Embryonic facial prominence (tissue), 1 donor: ENCODE data around the gene MAP4.

Experiments
- DNase-seq: peaks from one replicate; pipeline ENCODE4 v3.0.0-alpha.2; 2016; ENCODE audit errors: extremely low spot score

MAP4 gene

DNA sequence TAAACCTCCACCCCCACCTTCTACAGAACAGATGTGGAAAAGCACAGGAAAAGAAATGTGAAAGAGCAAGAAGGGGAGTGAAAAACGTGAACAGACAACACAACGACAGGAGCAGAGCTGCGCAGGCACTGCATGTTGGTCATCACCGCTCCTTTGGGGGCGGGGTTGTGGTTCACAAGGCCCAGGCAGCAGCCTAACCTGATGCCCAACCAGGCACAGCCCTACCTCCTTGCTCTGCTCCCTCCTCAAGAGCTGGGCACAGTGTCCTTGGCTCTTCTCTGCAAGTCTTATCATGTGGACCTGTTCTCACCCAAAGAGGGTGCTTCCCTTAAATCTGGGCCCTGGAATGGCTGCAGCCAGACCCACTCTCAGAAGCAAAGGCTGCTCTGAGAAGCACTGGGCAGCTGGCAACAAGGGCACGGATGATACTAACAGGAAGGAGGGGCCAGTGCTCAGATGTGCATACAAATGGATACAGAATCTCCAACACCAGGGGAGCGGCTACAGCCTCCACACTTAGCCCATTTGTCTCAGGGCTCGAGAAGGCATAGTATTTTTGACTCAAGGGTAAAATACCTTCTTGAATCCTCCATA, 148.7 kb downstream of the MAP4 start:
- DNase-seq: no peak

GRCh38 chr3:47865192-47865591, 151.0 kb downstream of the MAP4 start:
- no peak for DNase-seq

GRCh38 chr3:47863391-47864128, 152.7 kb downstream of the MAP4 start:
- no peak for DNase-seq

GRCh38 chr3:47859956-47860605, 156.1 kb downstream of the MAP4 start:
- no peak for DNase-seq

DNA sequence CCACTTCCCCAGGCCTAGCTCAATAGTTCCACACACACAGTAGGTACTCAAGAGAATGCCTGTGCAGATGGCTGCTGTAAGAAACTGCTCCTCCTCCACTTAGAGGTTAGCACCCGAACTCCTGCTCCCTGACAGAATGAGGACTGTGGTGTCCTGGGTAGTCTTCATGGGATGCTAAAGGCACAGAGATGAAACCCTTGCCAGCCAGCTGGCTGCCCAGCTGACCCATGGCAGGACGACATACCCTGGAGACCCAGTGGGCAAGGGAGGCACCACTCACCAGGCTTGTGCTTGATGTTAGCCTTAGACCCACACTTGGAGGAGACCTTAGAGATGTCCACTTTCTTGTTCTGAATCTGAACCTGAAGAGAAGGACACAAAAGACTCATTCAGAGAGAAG, 159.1 kb downstream of the MAP4 start:
- DNase-seq: no peak

DNA sequence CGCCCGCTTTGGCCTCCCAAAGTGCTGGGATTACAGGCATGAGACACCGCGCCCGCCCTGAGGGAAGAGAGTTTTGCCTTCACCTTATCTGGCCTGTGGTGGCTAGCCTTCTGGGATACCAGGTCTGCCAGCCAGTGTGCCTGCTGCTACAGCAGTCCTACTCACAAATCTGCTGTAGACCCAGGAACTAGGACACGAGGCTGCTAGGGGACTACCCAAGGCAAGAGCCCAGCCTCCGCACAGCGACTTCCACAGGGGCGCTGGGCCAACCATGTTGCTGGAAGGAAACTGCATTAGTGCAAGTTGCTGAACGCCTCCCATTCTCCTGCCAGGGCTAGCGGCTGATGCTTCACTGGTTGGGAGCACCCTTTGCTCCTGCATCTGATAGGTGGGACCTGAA, 159.5 kb downstream of the MAP4 start:
- no peak for DNase-seq

- DNase-seq: no peak
These were observed 160.5 kb downstream of the MAP4 start for GRCh38 chr3:47855461-47856383.

DNA sequence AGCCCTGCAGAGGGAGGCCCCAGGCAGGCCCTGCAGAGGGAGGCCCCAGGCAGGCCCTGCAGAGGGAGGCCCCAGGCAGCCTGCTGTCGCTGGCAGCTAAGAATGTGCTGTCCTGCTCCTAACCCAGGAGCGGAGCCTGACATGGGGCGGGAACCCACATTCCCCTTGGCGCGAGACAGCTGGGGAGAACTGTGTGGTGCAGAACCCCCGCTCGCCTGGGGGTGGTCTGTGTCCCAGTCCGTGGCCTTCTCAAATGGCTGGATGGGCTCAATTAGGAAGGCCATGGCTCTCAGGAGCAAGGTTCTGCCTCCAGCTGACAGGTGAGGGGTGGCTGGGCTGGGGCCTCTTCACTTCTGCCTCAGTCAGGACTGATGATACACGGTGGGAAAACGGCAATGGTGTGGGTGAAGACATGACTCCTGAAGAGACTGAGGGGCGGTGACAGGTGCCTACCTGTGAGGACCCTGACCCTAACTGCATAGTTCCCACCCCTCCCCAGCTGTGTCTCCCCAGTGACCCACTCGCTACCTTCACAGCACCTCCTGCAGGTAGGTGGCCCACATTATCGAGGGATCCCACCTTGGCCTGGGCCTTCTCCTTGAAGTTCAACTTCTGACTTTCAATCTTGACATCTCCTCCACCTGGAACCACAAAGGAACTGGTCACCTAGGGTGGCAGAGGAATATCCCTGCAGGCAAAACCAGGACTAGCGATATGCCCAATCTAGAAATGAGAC, 161.3 kb downstream of the MAP4 start:
- DNase-seq: no peak

DNA sequence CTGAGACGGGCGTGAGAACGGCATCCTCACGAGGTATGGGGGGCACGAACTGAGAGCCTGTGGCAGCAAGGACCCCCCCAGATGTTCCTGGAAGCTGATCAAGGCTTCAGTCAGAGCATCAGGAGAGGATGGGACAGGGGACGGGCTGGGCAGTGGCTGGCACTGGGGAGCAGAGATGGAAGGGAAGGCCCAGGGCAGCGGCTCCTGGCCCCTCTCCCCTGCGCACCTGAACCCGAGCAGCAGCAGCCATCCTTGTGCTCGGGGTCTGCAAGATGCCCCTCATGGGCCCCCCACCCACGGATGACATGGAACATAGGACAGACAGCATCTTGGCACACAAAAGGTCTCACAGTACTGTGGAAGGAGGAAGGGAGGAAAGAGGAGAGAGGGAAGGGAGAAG, 161.9 kb downstream of the MAP4 start:
- no peak for DNase-seq

GRCh38 chr3:47852604-47853602, 163.3 kb downstream of the MAP4 start:
- no peak for DNase-seq

DNA sequence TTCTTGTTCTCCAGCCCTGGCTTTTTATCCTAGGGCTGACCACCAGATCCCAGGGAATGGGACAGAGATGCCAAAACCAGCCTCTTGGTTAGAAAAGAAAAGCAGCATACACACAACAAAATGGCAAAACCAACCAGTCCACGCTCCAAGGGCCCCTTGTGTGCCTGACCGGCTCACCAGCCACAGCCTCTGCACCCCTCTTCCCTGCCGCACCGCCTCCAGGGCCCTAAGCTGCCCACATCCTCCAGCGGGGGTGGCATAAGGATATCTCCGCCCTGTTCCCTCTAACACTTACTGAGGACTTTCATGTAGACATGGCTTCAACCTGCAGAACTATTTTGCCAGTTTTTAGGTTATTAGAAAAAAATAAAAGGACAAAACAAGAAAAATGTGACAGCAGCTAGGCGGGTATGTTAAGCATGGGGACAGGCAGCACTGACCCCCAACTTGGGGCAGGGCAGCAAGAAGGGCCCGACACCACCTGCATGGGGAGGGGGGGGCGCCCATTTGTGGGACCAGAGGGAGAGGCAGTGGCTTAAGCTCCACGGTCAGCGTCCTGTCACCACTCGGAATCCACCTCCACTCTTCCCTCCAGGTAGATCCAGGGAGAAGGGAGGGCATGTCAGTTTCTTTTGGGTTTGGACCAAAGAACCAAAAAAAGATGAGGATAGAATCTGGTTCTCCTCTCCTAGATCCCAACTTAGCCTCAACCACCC, 164.2 kb downstream of the MAP4 start:
- DNase-seq: no peak

DNA sequence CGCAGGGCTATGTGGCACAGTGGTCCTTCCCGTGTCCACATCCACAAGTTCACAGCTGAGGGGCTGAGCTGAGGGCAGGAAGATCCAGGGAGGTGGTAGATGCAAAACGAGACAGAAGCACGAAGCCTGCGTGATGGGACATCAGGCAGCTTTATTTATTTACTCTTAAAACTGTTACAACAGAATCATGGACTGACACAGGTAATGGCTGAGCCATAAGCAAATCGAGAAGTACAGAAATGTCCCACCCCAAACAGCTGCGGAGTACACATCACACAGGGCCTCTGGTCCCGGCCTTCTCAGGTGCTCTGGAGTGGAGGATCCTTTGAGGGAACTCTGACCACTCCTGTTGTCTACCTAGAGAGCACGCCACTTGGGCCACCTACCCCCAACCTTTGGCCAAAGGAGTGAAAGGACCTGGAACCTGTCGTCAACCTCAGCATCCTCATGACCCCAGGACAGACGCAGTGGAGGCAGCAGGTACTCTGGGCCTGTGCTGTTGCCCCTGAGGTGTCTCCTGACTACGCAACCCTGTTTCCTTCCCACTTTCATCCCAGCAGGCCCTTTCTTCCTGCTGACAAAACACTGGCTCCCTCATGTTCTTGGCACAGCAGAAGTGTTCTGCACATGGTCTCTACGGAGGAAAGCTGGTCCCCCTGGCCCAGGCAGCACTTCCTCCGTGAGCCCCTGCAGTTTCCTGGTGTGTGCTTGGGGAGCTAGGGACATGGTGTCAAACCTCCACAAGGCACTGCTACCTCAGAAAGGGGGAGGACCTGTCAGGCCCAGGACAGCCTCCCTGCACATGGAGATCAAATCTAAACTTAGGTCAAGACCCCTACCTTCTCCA, 165.4 kb downstream of the MAP4 start:
- DNase-seq: no peak

DNA sequence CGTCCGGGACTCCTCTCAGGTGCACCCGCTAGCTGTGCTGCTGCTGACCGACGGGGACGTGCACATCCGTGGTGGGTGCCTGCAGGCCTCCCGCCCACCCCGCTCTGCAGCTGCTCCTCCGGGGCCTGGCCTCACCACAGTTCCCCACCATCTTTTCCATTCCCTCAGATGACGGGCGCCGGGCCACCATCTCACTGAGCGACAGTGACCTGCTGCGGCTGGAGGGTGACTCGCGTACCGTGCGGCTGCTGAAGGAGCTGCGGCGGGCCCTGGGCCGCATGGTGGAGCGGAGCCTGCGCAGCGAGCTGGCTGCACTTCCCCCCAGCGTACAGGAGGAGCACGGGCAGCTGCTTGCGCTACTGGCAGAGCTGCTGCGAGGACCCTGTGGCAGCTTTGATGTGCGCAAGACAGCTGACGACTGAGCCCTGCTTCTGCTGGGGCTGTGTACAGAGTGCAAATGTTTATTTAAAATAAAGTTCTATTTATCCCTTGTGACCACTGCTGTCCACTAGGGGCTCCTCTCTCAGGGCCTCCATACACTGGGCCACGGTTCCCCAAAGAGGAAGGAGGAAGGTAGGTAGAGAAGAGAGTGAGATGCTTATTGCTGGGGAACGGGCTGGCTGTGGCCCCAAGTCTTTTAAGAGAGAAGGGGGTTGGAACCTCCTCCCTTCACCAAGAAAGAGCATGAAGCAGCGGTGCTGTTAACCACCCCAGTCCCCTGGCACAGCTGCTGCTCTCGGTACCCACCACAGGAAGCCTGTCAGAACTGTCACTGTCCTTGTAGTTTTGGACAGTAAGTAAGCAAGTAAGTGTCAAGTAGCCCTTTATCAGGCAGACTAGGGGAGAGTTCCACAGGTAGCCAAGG, 166.3 kb downstream of the MAP4 start:
- DNase-seq: no peak

GRCh38 chr3:47849186-47849698, 167.0 kb downstream of the MAP4 start:
- DNase-seq: no peak

GRCh38 chr3:47848599-47849117, 167.6 kb downstream of the MAP4 start:
- DNase-seq: no peak

DNA sequence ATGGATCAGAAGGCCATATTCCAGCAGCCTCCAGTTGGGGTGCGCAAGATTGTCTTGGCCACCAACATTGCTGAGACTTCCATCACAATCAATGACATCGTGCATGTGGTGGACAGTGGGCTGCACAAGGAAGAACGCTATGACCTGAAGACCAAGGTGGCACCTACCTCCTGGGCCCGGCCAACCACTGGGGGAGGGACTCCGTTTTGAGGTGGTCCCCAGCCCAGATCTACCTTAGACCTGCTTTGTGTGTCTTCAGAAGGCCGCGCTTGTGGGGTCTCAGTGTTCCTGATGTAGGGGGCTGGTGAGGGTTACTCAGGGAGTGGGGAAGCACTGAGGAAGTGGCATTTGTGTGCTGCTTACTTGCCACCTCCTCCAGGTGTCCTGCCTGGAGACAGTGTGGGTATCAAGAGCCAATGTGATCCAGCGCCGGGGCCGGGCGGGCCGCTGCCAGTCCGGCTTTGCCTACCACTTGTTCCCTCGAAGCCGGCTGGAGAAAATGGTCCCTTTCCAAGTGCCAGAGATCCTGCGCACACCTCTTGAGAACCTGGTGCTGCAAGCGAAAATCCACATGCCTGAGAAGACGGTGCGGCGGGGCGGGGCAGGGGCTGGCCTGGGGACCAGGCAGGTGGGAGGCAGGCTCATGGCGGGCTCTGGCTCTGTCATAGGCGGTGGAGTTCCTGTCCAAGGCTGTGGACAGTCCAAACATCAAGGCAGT, 168.3 kb downstream of the MAP4 start:
- DNase-seq: no peak
